H1 (cell line): ENCODE measurements around the gene FOXN1. TPM values are rescaled to one million over a fixed set of nuclear protein-coding genes. Genes with fewer than 3 reads are reported as not detected.

Experiments
- BRCA1 ChIP-seq: IDR thresholded peaks from 2 replicates; pipeline ENCODE4 v1.6.1; 2012; ENCODE audit warnings: low read depth, low read length, improper control_type of control experiment
- CREB1 ChIP-seq: IDR thresholded peaks from 2 replicates; pipeline ENCODE4 v1.6.1; 2012; ENCODE audit warnings: inconsistent platforms
- EP300 ChIP-seq, 2 experiments: IDR thresholded peaks; 1 replicate in 1 of 2; 2 replicates in 1 of 2; pipeline ENCODE4 v1.6.1; 2011 to 2012; ENCODE audit warnings: low read depth in 2 of 2, low read length in 2 of 2, mild to moderate bottlenecking in 2 of 2, borderline replicate concordance in 1 of 2, inconsistent platforms in 1 of 2, moderate library complexity in 1 of 2
- GABPA ChIP-seq: IDR thresholded peaks from 2 replicates; pipeline ENCODE4 v1.6.1; 2011; ENCODE audit warnings: mild to moderate bottlenecking, low read length, moderate library complexity, borderline replicate concordance; ENCODE audit not compliant: insufficient read depth
- PHF8 ChIP-seq: fragments of 200-600 bp; sonication (generic); conservative IDR thresholded peaks from 2 replicates; pipeline ENCODE4 v1.7.1; 2012; ENCODE audit warnings: low read depth, mild to moderate bottlenecking, inconsistent platforms, low read length, moderate library complexity
- RAD21 ChIP-seq, 2 experiments: IDR thresholded peaks in 1 of 2; conservative IDR thresholded peaks in 1 of 2; 2 replicates each; pipeline ENCODE4 v1.6.1; 2011; ENCODE audit warnings: low read depth in 2 of 2, low read length in 2 of 2, improper control_type of control experiment in 1 of 2, inconsistent platforms in 1 of 2, mild to moderate bottlenecking in 1 of 2, moderate library complexity in 1 of 2
- SP1 ChIP-seq: IDR thresholded peaks from 2 replicates; pipeline ENCODE4 v1.6.1; 2011; ENCODE audit warnings: low read depth, low read length
- TAF7 ChIP-seq: optimal IDR thresholded peaks from 2 replicates; pipeline ENCODE3; 2011; ENCODE audit warnings: low read depth, mild to moderate bottlenecking, inconsistent platforms, low read length, moderate library complexity, borderline replicate concordance
- YY1 ChIP-seq: IDR thresholded peaks from 2 replicates; pipeline ENCODE4 v1.6.1; 2011; ENCODE audit warnings: low read depth, mild to moderate bottlenecking, low read length
- polyA plus RNA-seq, 7 experiments: library from polyadenylated mRNA; depleted of rRNA in 3 of 7; stranded (reverse) in 5 of 7; unstranded in 2 of 7; fragments of >200 nt in 5 of 7; fragments of 200-250 nt in 2 of 7; gene quantifications; 1 replicate in 5 of 7; 2 replicates in 1 of 7; 4 replicates in 1 of 7; pipeline versions ENCODE4 v1.2.1 to v1.2.3, GENCODE V29; 2011 to 2013; ENCODE audit warnings: missing spikeins in 2 of 7, mixed read lengths in 2 of 7
- total RNA-seq: library from RNA; stranded (reverse); fragmentation: NEBNext Ultra II Directional; extraction: Animal tissue kit (Norgen Biotek cat#: 25700); gene quantifications from 2 replicates; pipeline ENCODE4 v1.2.1, GENCODE V29; 2021
- TF ChIP-seq, protein P1 (sequence below): IDR thresholded peaks from 2 replicates; pipeline ENCODE4 v1.6.1; 2011; ENCODE audit warnings: low read depth, mild to moderate bottlenecking, low read length; ENCODE audit not compliant: insufficient read depth

The FOXN1 gene
- total and polyA plus RNA-seq, 2 of the 8 experiments (the other 6 are each of a cell fraction or from before 2014, with no cell fraction given), result not detected

DNA sequence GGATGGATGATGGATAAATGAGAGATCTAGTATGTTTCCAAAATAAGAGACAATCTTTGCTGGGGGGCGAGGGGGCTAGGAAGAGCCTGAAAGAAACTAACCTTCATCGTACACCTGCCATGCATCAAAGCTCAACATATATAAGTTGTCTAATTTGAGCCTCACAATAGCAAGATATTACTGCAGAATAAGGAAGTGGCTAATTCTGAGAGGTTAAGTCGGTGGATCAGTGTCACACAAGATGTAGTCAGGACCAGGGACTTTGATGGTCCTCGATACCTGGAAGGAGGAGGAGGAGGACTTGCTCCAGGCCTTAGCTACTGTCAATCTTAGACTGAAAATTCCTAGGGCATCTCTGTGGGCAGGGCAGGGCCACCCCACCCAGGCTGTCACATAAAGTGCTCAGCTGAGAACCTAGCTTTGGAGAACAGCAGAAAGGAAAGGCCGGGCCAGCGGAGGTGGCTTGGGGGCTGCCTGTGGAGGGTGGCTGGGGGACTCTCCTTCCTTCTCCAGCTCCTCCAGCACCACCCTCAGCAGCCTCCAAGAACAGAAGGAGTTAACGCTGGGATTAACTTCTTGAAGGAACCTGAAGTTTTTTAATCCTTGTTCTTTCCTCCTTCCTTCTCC is 33.2 kb upstream of the FOXN1 start (continued):
- no peak for TF ChIP-seq TAF7
- TF ChIP-seq BRCA1, result no peak
- no peak for TF ChIP-seq EP300 (IDR thresholded peaks at IDR 0.05; ENCODE audit: borderline replicate concordance in 1 of 2, low read depth in 2 of 2, low read length in 2 of 2)
- no peak for TF ChIP-seq RAD21 (IDR thresholded peaks at IDR 0.05 in 1 of 2, conservative IDR thresholded peaks at IDR 0.05 in 1 of 2; ENCODE audit: low read depth in 2 of 2, low read length in 2 of 2)
- no peak for TF ChIP-seq YY1
- TF ChIP-seq PHF8, result no peak
- TF ChIP-seq CREB1, result no peak
- TF ChIP-seq GABPA, result no peak
- TF ChIP-seq SP1, result no peak
- TF ChIP-seq, protein P1, sequence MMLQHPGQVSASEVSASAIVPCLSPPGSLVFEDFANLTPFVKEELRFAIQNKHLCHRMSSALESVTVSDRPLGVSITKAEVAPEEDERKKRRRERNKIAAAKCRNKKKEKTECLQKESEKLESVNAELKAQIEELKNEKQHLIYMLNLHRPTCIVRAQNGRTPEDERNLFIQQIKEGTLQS, result no peak
